MM.1S (cell line): ENCODE results near the gene AIP.

Experiments
- CTCF ChIP-seq: fragments of 300-600 bp; sonication (generic); IDR thresholded peaks from 2 replicates; pipeline ENCODE4 v1.5.1; 2016; ENCODE audit warnings: antibody characterized with exemption, low read length, mixed read lengths
- EZH2 ChIP-seq: fragments of 300-600 bp; sonication (generic); optimal IDR thresholded peaks from 2 replicates; pipeline ENCODE3; 2017; ENCODE audit warnings: low read depth, mild to moderate bottlenecking, antibody characterized with exemption, low read length, mixed read lengths
- EZH2phosphoT487 ChIP-seq: fragments of 300-600 bp; sonication (generic); IDR thresholded peaks from 2 replicates; pipeline ENCODE4 v1.6.1; 2018; ENCODE audit warnings: antibody characterized with exemption, low read length

- TF ChIP-seq EZH2 (no peak), CTCF (no peak), EZH2phosphoT487 (no peak)
Observed at GRCh38 chr11:67519726-67520125, 36.9 kb downstream of the AIP start.
